Activated naive CD8-positive, alpha-beta T cell treated with anti-CD3 and anti-CD28 coated beads, Interleukin-2, amount 50 U/mL, for 16 hours (primary cell): Measurements from ENCODE around the gene MPDZ.

ENCODE experiments used
- DNase-seq: peaks from one replicate; pipeline ENCODE4 v3.0.0-alpha.2; 2020; ENCODE audit warnings: low read depth, low spot score

Gene MPDZ

GRCh38 chr9:13279284-13280141 is at the start of gene MPDZ:
Gene MPDZ (minus strand): TSS chr9:13279692. CDS start chr9:13250315, 29,377 bp downstream.
- DNase-seq = no peak

- DNase-seq = no peak
Observed at GRCh38 chr9:13324988-13325387, 45.5 kb upstream of the MPDZ start.

DNA sequence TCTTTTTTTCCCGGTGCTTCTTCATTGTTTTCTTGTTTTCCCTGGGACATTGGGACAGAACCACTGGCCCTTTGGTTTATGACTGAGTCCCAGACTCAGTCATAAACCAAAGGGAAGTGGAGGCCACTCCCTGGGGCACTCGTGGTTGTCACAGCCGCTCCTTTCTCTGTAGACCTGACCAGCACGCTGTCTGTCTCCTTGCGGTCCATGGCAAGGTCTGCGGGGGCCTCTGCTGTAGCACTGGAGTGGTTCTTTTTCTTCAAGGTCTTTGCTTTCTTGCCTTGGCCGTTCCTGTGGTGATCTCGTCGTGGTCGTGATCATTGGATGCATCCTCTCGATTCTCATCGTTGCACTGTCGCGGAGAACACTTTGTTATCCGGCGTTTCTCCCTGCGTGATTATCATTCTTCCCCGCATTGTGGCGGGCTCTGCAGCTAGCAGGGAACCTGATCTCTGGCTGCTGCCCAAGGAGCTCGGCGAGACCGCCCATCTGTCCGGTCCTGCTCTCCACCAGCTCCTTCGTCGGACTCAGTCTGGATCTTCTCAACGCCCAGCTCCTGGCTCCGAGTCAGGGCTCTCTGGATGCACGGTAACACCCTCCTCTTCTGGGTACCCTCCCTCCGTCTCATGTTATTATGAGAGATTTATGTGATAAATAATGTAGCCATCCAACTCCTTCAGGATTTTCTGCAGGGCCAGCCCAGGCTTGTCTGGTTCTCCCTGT is 43.5 kb upstream of the MPDZ start:
- DNase-seq = no peak

DNA sequence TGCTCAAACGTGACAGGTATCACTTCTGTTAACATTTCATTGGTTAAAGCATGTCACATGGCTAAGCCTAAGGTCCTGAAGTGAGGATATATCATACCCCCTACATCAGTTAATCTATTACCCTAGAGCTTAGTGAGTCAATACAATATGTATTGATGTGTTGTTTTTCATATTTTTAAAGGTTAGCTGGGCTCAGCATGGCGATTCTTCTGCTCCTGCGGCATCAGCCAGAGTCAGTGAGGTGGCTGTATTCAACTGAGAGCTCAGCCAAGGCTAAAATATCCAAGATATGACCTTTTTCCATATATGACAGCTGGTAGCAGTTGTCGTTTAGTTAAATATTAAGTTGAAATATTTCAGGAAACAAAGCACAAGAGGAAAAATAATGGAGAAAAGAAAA is 38.5 kb upstream of the MPDZ start:
- no peak for DNase-seq

GRCh38 chr9:13296972-13297371 is 17.5 kb upstream of the MPDZ start:
- no peak for DNase-seq

GRCh38 chr9:13295556-13295955 is 16.1 kb upstream of the MPDZ start:
- no peak for DNase-seq

GRCh38 chr9:13292782-13293181 is 13.3 kb upstream of the MPDZ start:
- no peak for DNase-seq

- DNase-seq = no peak
Observed at GRCh38 chr9:13292158-13292557, 12.7 kb upstream of the MPDZ start.

GRCh38 chr9:13291718-13292117 is 12.2 kb upstream of the MPDZ start:
- no peak for DNase-seq

- no peak for DNase-seq
Observed at GRCh38 chr9:13284011-13284410, 4.5 kb upstream of the MPDZ start.

GRCh38 chr9:13282998-13283397 is 3.5 kb upstream of the MPDZ start:
- no peak for DNase-seq

GRCh38 chr9:13281356-13282016 is 2.0 kb upstream of the MPDZ start:
- no peak for DNase-seq

- DNase-seq = no peak
Observed at GRCh38 chr9:13278368-13279246, 885 bp downstream of the MPDZ start.

DNA sequence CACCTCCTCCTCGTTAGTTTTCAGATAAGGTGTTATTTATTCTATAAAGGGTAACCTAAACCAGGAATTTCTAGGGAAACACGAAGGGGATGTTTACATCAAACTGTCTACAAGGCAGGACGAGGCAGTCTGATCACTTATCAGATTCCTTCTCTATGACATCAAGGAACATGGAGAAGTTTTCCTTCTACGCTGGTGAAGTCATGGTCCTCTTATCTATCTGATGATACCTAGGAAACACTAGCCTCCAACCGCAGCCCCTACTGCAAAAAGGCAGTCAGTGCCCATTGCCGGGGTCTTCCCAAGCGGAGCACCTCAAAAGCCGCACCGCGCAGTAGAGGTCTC is 1.5 kb downstream of the MPDZ start:
- DNase-seq = no peak

GRCh38 chr9:13274886-13275641 is 4.4 kb downstream of the MPDZ start:
- DNase-seq = no peak

DNA sequence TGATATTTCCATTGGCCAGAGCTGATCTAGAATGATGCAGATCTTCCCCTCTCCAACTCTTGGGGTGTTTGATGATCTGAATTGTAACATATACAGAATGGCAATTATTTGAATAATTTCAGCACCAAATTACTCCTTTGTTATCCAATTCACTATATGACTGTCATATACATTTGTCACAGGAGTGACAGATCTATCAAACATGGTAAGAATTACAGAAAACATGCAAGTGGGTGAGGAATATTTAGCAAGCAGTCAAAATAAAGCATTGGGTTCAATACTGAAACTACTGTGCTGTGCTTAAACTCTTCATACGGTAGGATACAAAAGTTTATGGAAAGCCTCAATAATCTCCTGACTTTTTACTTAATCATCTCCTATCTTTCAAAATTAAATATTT is 8.8 kb downstream of the MPDZ start:
- no peak for DNase-seq

- DNase-seq = no peak
Observed at GRCh38 chr9:13269589-13270452, 9.7 kb downstream of the MPDZ start.

DNA sequence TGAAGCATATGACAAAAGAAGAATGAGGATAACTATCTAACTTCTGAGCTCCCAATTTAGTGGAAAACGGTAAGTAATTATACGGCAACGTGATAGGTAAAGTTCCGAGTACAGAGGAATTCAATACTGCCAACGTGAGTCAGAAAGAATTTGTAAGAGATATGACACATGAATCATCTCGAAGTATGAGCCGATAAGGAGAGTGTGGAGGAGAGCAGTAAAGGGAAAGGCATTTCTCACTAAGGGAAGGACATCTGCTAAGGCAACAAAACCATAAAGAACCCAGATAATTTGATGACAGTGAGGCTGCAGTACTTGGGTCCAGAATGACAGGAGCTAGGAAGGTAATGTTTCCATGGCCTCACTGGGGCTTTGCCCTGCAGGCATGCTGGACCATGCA is 11.0 kb downstream of the MPDZ start:
- DNase-seq = no peak

DNA sequence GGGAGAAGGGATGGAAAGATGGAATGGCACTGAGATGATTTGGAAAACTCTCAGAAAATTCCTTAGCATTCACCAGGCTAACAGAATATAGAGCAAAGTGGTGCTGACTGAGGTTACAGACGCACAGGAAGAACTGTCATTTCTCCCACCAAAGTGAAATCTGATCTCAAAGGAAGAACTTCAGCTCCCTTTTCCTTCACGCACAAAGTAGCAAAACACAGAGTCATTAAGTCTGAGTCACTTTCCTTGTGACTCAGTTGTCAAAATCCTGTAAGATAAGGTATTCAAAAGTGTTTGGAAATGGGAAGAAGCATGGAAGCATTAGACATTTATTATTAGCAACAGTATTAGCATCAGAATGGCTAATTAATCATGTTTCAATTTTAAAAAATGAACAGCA is 11.7 kb downstream of the MPDZ start:
- DNase-seq = no peak

DNA sequence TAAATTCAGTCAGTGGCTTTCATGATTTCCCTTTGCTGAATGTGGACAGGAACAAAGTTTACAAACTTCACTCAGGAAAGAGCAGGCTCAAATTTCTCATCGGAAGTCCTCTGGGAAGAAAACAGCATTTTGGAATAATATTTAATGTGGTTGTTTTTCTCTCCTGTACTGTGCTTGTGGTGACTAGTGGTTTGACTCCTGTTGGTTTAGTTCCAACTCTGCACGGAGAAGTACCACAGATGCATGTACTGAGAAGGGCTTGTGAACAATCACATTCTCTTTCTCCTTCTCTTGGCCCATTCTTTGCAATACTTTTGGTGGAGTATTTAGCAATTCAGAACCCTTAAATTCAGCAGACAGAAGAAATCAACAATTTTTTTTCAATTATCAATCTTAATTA is 13.3 kb downstream of the MPDZ start:
- DNase-seq = no peak
